ENCODE data around the gene RBM47.

DNA sequence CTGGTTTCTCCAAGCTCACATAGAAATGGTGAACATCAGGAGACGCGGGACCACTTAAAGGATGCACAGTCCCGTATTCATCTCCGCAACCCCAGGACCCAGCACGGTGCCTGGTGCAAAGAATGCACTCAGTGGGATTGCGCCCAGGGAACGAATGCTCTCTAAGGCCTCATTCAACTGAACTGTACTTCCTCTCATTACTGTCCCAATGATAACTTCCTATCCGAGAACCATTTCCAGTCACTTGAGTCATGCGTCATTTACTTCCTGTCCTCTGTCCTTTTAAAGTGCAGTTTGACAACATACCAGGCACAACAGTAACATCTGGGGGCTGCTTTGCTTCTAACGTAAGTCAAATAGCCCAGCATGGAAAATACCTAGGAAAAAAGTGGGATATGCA is 75.7 kb downstream of the RBM47 start:
- no peak for TF ChIP-seq POLR2A (IDR thresholded peaks at IDR 0.05)
- TF ChIP-seq, protein P1, sequence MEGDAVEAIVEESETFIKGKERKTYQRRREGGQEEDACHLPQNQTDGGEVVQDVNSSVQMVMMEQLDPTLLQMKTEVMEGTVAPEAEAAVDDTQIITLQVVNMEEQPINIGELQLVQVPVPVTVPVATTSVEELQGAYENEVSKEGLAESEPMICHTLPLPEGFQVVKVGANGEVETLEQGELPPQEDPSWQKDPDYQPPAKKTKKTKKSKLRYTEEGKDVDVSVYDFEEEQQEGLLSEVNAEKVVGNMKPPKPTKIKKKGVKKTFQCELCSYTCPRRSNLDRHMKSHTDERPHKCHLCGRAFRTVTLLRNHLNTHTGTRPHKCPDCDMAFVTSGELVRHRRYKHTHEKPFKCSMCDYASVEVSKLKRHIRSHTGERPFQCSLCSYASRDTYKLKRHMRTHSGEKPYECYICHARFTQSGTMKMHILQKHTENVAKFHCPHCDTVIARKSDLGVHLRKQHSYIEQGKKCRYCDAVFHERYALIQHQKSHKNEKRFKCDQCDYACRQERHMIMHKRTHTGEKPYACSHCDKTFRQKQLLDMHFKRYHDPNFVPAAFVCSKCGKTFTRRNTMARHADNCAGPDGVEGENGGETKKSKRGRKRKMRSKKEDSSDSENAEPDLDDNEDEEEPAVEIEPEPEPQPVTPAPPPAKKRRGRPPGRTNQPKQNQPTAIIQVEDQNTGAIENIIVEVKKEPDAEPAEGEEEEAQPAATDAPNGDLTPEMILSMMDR (IDR thresholded peaks at IDR 0.05): no peak
